H9 (cell line): Measurements from ENCODE around the gene UNC13D. TPM values are rescaled to one million over a fixed set of nuclear protein-coding genes. Genes with fewer than 3 reads are reported as not detected.

Experiments used
- DNase-seq: peaks from one replicate; pipeline ENCODE4 v3.0.0-alpha.2; 2017
- H2AFZ ChIP-seq: one replicate; pipeline ENCODE4 v1.6.1; 2013; ENCODE audit warnings: mild to moderate bottlenecking, low read length, control low read depth, moderate library complexity
- H2AK5ac ChIP-seq: 2 replicates; pipeline ENCODE4 v1.6.1; 2013; ENCODE audit warnings: low read length, control low read depth, mixed read lengths; ENCODE audit not compliant: insufficient read length
- H2BK120ac ChIP-seq: one replicate; pipeline ENCODE4 v1.6.1; 2013; ENCODE audit warnings: low read depth, mild to moderate bottlenecking, low read length, control low read depth, inconsistent platforms; ENCODE audit not compliant: poor library complexity, severe bottlenecking
- H2BK12ac ChIP-seq: 2 replicates; pipeline ENCODE4 v1.6.1; 2013; ENCODE audit warnings: low read length, control low read depth, mixed read lengths, low read depth; ENCODE audit not compliant: insufficient read length
- H2BK15ac ChIP-seq: 2 replicates; pipeline ENCODE4 v1.6.1; 2013; ENCODE audit warnings: low read depth, low read length, control low read depth
- H2BK20ac ChIP-seq: one replicate; pipeline ENCODE4 v1.6.1; 2013; ENCODE audit warnings: low read depth, mild to moderate bottlenecking, low read length, control low read depth, inconsistent platforms; ENCODE audit not compliant: poor library complexity, severe bottlenecking
- H2BK5ac ChIP-seq: 2 replicates; pipeline ENCODE4 v1.6.1; 2013; ENCODE audit warnings: low read length, control low read depth, mixed read lengths; ENCODE audit not compliant: insufficient read length
- H3K14ac ChIP-seq: 2 replicates; pipeline ENCODE4 v1.6.1; 2013; ENCODE audit warnings: low read length, control low read depth; ENCODE audit not compliant: insufficient read depth
- H3K18ac ChIP-seq: 2 replicates; pipeline ENCODE4 v1.6.1; 2013; ENCODE audit warnings: low read depth, mild to moderate bottlenecking, mixed read lengths, low read length, control low read depth; ENCODE audit not compliant: insufficient read length
- H3K23ac ChIP-seq: 2 replicates; pipeline ENCODE4 v1.6.1; 2013; ENCODE audit warnings: low read length, control low read depth, mixed read lengths, low read depth; ENCODE audit not compliant: insufficient read length
- H3K23me2 ChIP-seq: 2 replicates; pipeline ENCODE4 v1.6.1; 2013; ENCODE audit warnings: low read depth, mild to moderate bottlenecking, mixed read lengths, low read length, control low read depth; ENCODE audit not compliant: insufficient read length, poor library complexity, severe bottlenecking
- H3K27ac ChIP-seq: 2 replicates; pipeline ENCODE4 v1.5.1; 2013; ENCODE audit warnings: low read length, control low read depth, mixed read lengths, low read depth; ENCODE audit not compliant: insufficient read length
- H3K27me3 ChIP-seq: 2 replicates; pipeline ENCODE4 v1.6.1; 2013; ENCODE audit warnings: low read length, control low read depth, inconsistent platforms; ENCODE audit not compliant: insufficient read depth
- H3K4ac ChIP-seq: 2 replicates; pipeline ENCODE4 v1.6.1; 2013; ENCODE audit warnings: low read depth, mild to moderate bottlenecking, control low read depth, inconsistent platforms, low read length, moderate library complexity
- H3K4me1 ChIP-seq: 2 replicates; pipeline ENCODE4 v1.6.1; 2013; ENCODE audit warnings: low read length, control low read depth, inconsistent platforms; ENCODE audit not compliant: insufficient read depth
- H3K4me2 ChIP-seq: 2 replicates; pipeline ENCODE4 v1.6.1; 2013; ENCODE audit warnings: low read length, control low read depth, mixed read lengths; ENCODE audit not compliant: insufficient read length, insufficient read depth
- H3K56ac ChIP-seq: 2 replicates; pipeline ENCODE4 v1.6.1; 2013; ENCODE audit warnings: low read depth, mild to moderate bottlenecking, mixed read lengths, low read length, control low read depth; ENCODE audit not compliant: insufficient read length
- H3K79me1 ChIP-seq: 2 replicates; pipeline ENCODE4 v1.6.1; 2013; ENCODE audit warnings: low read depth, mild to moderate bottlenecking, moderate library complexity, low read length, control low read depth, inconsistent platforms; ENCODE audit not compliant: insufficient read depth, poor library complexity, severe bottlenecking
- H3K79me2 ChIP-seq: 2 replicates; pipeline ENCODE4 v1.6.1; 2013; ENCODE audit warnings: low read length, control low read depth, inconsistent platforms; ENCODE audit not compliant: insufficient read depth
- H3K9ac ChIP-seq: 2 replicates; pipeline ENCODE4 v1.6.1; 2013; ENCODE audit warnings: low read length, control low read depth, mixed read lengths; ENCODE audit not compliant: insufficient read length; ENCODE audit errors: extremely low read depth
- H3K9me3 ChIP-seq: one replicate; pipeline ENCODE4 v1.6.1; 2013; ENCODE audit warnings: low read depth, low read length, inconsistent platforms; ENCODE audit not compliant: control insufficient read depth
- H3T11ph ChIP-seq: one replicate; pipeline ENCODE4 v1.6.1; 2013; ENCODE audit warnings: mild to moderate bottlenecking, low read length, control low read depth, inconsistent platforms
- H4K20me1 ChIP-seq: one replicate; pipeline ENCODE4 v1.6.1; 2013; ENCODE audit not compliant: control insufficient read depth, insufficient read length, insufficient read depth
- H4K5ac ChIP-seq: 2 replicates; pipeline ENCODE4 v1.6.1; 2013; ENCODE audit warnings: low read depth, mild to moderate bottlenecking, mixed read lengths, low read length, control low read depth; ENCODE audit not compliant: insufficient read length
- H4K8ac ChIP-seq: replicated peaks from 2 replicates; pipeline ENCODE4 v1.6.1; 2013; ENCODE audit warnings: low read length, control low read depth, mixed read lengths, low read depth; ENCODE audit not compliant: insufficient read length
- H4K91ac ChIP-seq: 2 replicates; pipeline ENCODE4 v1.6.1; 2013; ENCODE audit warnings: low read depth, mild to moderate bottlenecking, moderate library complexity, mixed read lengths, low read length, control low read depth; ENCODE audit not compliant: insufficient read length
- H3K27ac Mint-ChIP-seq, 3 experiments: 2 replicates in 2 of 3; 3 replicates in 1 of 3; pipeline ENCODE4 v1.8.0; 2020 to 2021; ENCODE audit warnings: mixed read lengths in 3 of 3, mild to moderate bottlenecking in 1 of 3, moderate library complexity in 1 of 3
- H3K27me3 Mint-ChIP-seq: 2 replicates; pipeline ENCODE4 v1.8.0; 2021; ENCODE audit warnings: low read depth, mild to moderate bottlenecking, moderate library complexity, mixed read lengths
- H3K36me3 Mint-ChIP-seq, 3 experiments: 2 replicates in 2 of 3; 3 replicates in 1 of 3; pipeline ENCODE4 v1.8.0; 2020 to 2021; ENCODE audit warnings: low read depth in 3 of 3, mixed read lengths in 3 of 3; ENCODE audit not compliant: insufficient read depth in 1 of 3
- H3K4me1 Mint-ChIP-seq, 2 experiments: 2 replicates each; pipeline ENCODE4 v1.8.0; 2020; ENCODE audit warnings: mixed read lengths in 2 of 2
- H3K4me3 Mint-ChIP-seq, 2 experiments: 2 replicates in 1 of 2; 3 replicates in 1 of 2; pipeline ENCODE4 v1.8.0; 2020 to 2021; ENCODE audit warnings: mild to moderate bottlenecking in 2 of 2, mixed read lengths in 2 of 2, moderate library complexity in 1 of 2
- H3K9me3 Mint-ChIP-seq, 2 experiments: 2 replicates in 1 of 2; 3 replicates in 1 of 2; pipeline ENCODE4 v1.8.0; 2020; ENCODE audit warnings: mild to moderate bottlenecking in 2 of 2, mixed read lengths in 2 of 2, moderate library complexity in 1 of 2
- WGBS: extraction: QIAGEN DNeasy Blood & Tissue Kit; methylation state at CpG from one replicate; pipeline ENCODE4 v1.1.7; 2013; ENCODE audit warnings: missing lambda C conversion rate, low lambda C conversion rate, mixed read lengths; ENCODE audit not compliant: insufficient read length; ENCODE audit errors: extremely low coverage; 5-methylcytosine and 5-hydroxymethylcytosine counted together
- total RNA-seq: library from RNA; stranded (reverse); gene quantifications from 2 replicates; pipeline ENCODE4 v1.2.1, GENCODE V29; 2021
- TF ChIP-seq, protein P1 (sequence below): fragments of 200-600 bp; sonication (generic); conservative IDR thresholded peaks from 3 replicates; pipeline ENCODE4 v1.8.0; 2021; ENCODE audit warnings: antibody characterized with exemption, mild to moderate bottlenecking

The UNC13D gene
- total RNA-seq, 1 experiment from 2014 or later, result 6.3 TPM

DNA sequence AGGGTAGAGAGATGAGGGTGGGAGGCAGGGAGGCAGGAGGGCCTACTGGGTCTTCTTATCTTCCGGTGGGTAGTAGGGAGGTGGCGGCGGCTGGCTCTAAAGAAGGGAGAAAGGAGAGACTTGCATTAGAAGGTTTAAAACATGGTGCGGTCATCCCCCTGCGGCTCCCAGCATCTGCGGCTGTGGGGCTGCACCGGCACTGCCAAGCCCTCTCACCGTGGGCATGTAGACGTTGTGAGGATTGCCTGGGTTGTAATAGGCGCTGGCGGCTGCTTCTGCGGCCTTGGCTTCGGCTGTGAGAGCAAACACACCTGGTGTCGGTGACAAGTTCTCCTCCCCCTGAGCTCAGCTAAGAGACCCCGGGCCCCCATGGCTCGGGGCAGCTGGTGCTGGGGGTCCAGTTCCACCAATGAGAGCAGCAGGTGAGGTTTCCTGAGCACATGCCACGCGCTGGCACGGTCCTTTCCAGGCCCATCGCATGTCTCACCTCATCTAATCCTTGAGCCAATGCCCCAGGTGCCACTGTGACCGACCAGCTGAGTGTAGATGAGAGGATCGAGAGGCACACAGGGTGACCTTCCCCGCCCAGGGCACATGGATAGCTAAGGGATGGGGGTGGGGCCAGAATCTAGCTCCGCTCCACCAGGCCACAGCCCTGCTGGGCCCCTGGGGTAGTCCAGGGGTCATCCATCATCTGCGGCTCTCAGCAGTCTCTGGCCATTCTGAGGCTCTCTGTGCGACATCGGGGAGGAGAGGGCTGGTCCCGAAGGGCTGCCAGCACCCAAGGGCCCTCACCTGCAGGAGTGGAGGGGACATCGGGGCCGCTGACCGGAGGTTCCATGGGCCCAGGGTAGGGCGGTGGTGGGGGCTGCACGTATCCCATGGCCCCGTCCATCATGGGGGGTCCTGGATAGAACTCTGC is 2.7 kb upstream of the UNC13D start:
- Histone ChIP-seq H4K5ac (no peak overlapping the region), H2BK120ac (no peak overlapping the region), H4K8ac (no peak overlapping the region), H2AFZ (no peak overlapping the region), H3K9me3 (no peaks in the 10 kb centered on the region), H3K4me1 (no peaks in the 10 kb centered on the region), H3K27ac (no peak overlapping the region), H3K27me3 (no peaks in the 10 kb centered on the region), H3K23ac (no peak overlapping the region), H3K23me2 (no peaks in the 10 kb centered on the region), H2AK5ac (no peak overlapping the region), H3K9ac (no peak overlapping the region), H2BK12ac (no peak overlapping the region), H3T11ph (no peak overlapping the region), H3K79me2 (no peaks in the 10 kb centered on the region), H4K91ac (no peak overlapping the region), H3K79me1 (no peaks in the 10 kb centered on the region), H2BK20ac (no peak overlapping the region), H2BK5ac (no peak overlapping the region), H3K4ac (no peak overlapping the region), H3K14ac (no peak overlapping the region), H4K20me1 (peaks cover 2% of the 10 kb centered on the region), H3K56ac (no peak overlapping the region), H2BK15ac (no peak overlapping the region), H3K4me2 (no peak overlapping the region), H3K18ac (no peak overlapping the region)
- H3K4me1 Mint-ChIP-seq, result peaks cover 5 to 20% of the 10 kb centered on the region in 2 experiments; a peak in 3 of 4 replicates
- no CpG with 5 or more reads among the region's 34 CpGs for WGBS
- H3K9me3 Mint-ChIP-seq, result no peaks in the 10 kb centered on the region
- H3K27ac Mint-ChIP-seq, result no peak overlapping the region
- peaks cover 24 to 58% (median 54%) of the 10 kb centered on the region in 3 experiments for H3K36me3 Mint-ChIP-seq
- H3K27me3 Mint-ChIP-seq, result no peaks in the 10 kb centered on the region
- no peak overlapping the region for H3K4me3 Mint-ChIP-seq
- TF ChIP-seq, protein P1, sequence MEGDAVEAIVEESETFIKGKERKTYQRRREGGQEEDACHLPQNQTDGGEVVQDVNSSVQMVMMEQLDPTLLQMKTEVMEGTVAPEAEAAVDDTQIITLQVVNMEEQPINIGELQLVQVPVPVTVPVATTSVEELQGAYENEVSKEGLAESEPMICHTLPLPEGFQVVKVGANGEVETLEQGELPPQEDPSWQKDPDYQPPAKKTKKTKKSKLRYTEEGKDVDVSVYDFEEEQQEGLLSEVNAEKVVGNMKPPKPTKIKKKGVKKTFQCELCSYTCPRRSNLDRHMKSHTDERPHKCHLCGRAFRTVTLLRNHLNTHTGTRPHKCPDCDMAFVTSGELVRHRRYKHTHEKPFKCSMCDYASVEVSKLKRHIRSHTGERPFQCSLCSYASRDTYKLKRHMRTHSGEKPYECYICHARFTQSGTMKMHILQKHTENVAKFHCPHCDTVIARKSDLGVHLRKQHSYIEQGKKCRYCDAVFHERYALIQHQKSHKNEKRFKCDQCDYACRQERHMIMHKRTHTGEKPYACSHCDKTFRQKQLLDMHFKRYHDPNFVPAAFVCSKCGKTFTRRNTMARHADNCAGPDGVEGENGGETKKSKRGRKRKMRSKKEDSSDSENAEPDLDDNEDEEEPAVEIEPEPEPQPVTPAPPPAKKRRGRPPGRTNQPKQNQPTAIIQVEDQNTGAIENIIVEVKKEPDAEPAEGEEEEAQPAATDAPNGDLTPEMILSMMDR, result no peak
- DNase-seq, result no peak
